PFSK-1 (cell line): ENCODE measurements around the gene NXPE4.

Source experiments
- SIN3A ChIP-seq: IDR thresholded peaks from 2 replicates; pipeline ENCODE4 v1.6.1; 2012; ENCODE audit warnings: mild to moderate bottlenecking, low read length, moderate library complexity, borderline replicate concordance; ENCODE audit not compliant: insufficient read depth
- TAF1 ChIP-seq: IDR thresholded peaks from 2 replicates; pipeline ENCODE4 v1.6.1; 2012; ENCODE audit warnings: low read length, control low read depth, borderline replicate concordance; ENCODE audit not compliant: insufficient read depth

DNA sequence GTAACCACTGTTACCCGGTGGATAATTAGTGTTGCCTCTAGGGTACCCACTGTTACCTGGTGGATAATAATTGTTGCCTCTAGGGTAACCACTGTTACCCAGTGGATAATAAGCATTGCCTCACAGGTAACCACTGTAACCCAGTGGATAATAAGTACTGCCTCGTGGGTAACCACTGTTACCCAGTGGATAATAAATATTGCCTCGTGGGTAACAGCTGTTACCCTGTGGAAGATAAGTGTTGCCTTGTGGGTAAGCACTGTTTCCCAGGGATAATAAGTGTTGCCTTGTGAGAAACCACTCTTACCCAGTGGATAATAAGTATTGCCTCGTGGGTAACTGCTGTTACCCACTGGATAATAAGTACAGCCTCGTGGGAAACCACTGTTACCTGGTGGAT is 9.3 kb upstream of the NXPE4 start:
- no peak for TF ChIP-seq SIN3A
- TF ChIP-seq TAF1, result no peak
